Fibroblast of lung (primary cell): ENCODE results near the gene NR1D1. TPM values are rescaled to one million over a fixed set of nuclear protein-coding genes. Genes with fewer than 3 reads are reported as not detected.

Source experiments
- DNase-seq, 2 donors: peaks; one replicate each; pipeline versions ENCODE4 v3.0.0 to v3.0.0-alpha.2; 2010; ENCODE audit warnings: low read depth in 2 of 2
- H2AFZ ChIP-seq: 2 replicates; pipeline ENCODE4 v1.5.1; 2012; ENCODE audit warnings: low read length, control low read depth, inconsistent platforms
- H3K27ac ChIP-seq: 2 replicates; pipeline ENCODE4 v1.5.1; 2011; ENCODE audit warnings: low read length, control low read depth; ENCODE audit not compliant: insufficient read depth
- H3K27me3 ChIP-seq: 2 replicates; pipeline ENCODE4 v1.5.1; 2011; ENCODE audit warnings: mild to moderate bottlenecking, low read length; ENCODE audit not compliant: control insufficient read depth, insufficient read depth
- H3K36me3 ChIP-seq: 2 replicates; pipeline ENCODE4 v1.5.1; 2011; ENCODE audit warnings: low read length; ENCODE audit not compliant: control insufficient read depth, insufficient read depth
- H3K4me1 ChIP-seq: 2 replicates; pipeline ENCODE4 v1.5.1; 2011; ENCODE audit warnings: low read length; ENCODE audit not compliant: control insufficient read depth, insufficient read depth; ENCODE audit errors: extremely low read depth
- H3K4me2 ChIP-seq: 2 replicates; pipeline ENCODE4 v1.5.1; 2011; ENCODE audit warnings: low read length, control low read depth; ENCODE audit not compliant: insufficient read depth; ENCODE audit errors: extremely low read depth
- H3K4me3 ChIP-seq, 4 experiments: fragments of 200-600 bp in 1 of 4; sonication (generic) in 1 of 4; replicated peaks in 1 of 4; 2 replicates each; pipeline ENCODE4 v1.5.1; 2011 to 2016; ENCODE audit warnings: low read length in 4 of 4, low read depth in 3 of 4, mild to moderate bottlenecking in 3 of 4, control low read depth in 2 of 4, inconsistent platforms in 1 of 4, mixed read lengths in 1 of 4; ENCODE audit not compliant: insufficient read depth in 1 of 4; ENCODE audit errors: control extremely low read depth in 1 of 4
- H3K79me2 ChIP-seq: 2 replicates; pipeline ENCODE4 v1.5.1; 2012; ENCODE audit warnings: mild to moderate bottlenecking, low read length, inconsistent platforms; ENCODE audit not compliant: control insufficient read depth, insufficient read depth
- H3K9ac ChIP-seq: 2 replicates; pipeline ENCODE4 v1.5.1; 2011; ENCODE audit warnings: mild to moderate bottlenecking, low read length, control low read depth; ENCODE audit not compliant: insufficient read depth
- H3K9me3 ChIP-seq: 2 replicates; pipeline ENCODE4 v1.5.1; 2012; ENCODE audit warnings: low read depth, low read length; ENCODE audit not compliant: control insufficient read depth, insufficient read depth
- H4K20me1 ChIP-seq: 2 replicates; pipeline ENCODE4 v1.5.1; 2011; ENCODE audit warnings: low read length; ENCODE audit not compliant: control insufficient read depth, insufficient read depth; ENCODE audit errors: extremely low read depth
- CTCF ChIP-seq, 2 donors: IDR thresholded peaks in 1 of 2; conservative IDR thresholded peaks in 1 of 2; 1 replicate in 1 of 2; 2 replicates in 1 of 2; pipeline ENCODE4 v1.5.1; 2011 to 2012; ENCODE audit warnings: low read length in 2 of 2, control low read depth in 1 of 2, inconsistent platforms in 1 of 2, low read depth in 1 of 2, mild to moderate bottlenecking in 1 of 2
- EZH2 ChIP-seq: IDR thresholded peaks from 2 replicates; pipeline ENCODE4 v1.5.1; 2012; ENCODE audit warnings: low read length, control low read depth, mild to moderate bottlenecking; ENCODE audit errors: missing control alignments
- polyA plus RNA-seq, 2 donors: library from polyadenylated mRNA; depleted of rRNA in 1 of 2; stranded (reverse) in 1 of 2; unstranded in 1 of 2; fragments of >200 nt; gene quantifications; 2 replicates each; pipeline ENCODE4 v1.2.1, GENCODE V29; 2011 to 2012; ENCODE audit warnings: missing spikeins in 1 of 2
- total RNA-seq: library from RNA; depleted of rRNA; stranded (reverse); fragments of >200 nt; gene quantifications from 2 replicates; pipeline ENCODE4 v1.2.1, GENCODE V29; 2014

NR1D1 gene
- total and polyA plus RNA-seq, 2 donors (not counting 1 experiment from before 2014, with no cell fraction given) = 3.3 to 5.3 TPM

DNA sequence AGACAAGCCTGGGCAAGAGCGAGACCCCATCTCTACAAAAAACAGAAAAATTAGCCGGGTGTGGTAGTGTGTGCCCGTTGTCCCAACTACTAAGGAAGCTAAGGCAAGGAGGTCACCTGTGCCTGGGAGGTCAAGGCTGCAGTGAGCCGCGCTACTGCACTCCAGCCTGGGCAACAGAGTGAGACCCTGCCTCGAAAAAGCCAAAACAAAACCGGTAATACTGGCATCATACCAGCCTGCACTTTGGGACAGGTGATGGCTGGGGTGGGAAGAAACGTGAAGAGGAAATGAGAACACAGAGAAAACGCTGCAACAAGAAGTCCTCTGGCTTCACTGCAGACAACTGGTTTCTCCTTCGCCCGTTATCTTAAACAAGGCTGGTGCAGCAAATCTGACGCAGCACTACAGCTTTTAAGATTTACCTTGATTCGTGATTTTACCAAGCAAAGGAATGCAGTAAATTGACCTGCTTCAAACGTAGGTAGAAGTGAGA, 39.2 kb upstream of the NR1D1 start:
- Histone ChIP-seq H2AFZ (peak overlapping the region; percentile 69), H3K36me3 (peaks cover 4% of the 10 kb centered on the region), H3K9me3 (no peaks in the 10 kb centered on the region), H3K27me3 (no peaks in the 10 kb centered on the region), H3K4me1 (peaks cover 6% of the 10 kb centered on the region), H3K4me2 (peak overlapping the region; percentile 99), H4K20me1 (no peaks in the 10 kb centered on the region), H3K79me2 (peaks cover 16% of the 10 kb centered on the region), H3K27ac (peak overlapping the region; percentile 94), H3K9ac (peak overlapping the region; percentile 97), H3K4me3 (peak overlapping the region; percentile 65 to 85 (median 82))
- DNase-seq = no peak
- no peak for TF ChIP-seq EZH2
- TF ChIP-seq CTCF (conservative IDR thresholded peaks at IDR 0.05 in 1 of 2, IDR thresholded peaks at IDR 0.05 in 1 of 2; ENCODE audit: low read depth in 1 of 2, low read length in 2 of 2) = no peak

DNA sequence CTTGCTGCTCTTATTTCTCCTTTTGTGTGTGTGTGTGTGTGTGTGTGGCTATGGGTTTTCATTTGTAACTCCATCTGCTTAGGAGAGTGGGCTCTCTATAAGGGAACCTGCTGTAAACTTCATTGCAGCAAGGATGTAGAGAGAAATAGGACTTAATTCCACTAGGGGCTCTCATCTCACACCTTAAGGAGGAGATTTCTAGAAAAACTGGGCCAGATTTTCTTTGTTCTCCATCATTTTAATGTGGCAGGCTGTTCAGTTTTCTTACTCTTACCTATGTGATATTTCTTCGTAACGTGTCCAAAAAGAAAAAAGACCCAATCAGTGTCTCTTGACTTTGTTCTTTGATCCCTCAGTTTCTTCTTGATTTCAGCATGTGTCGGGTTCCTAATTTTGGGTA, 35.4 kb upstream of the NR1D1 start:
- DNase-seq = no peak
- H3K4me3 ChIP-seq = no peak overlapping the region
- H3K27me3 ChIP-seq = no peaks in the 10 kb centered on the region
- peaks cover 17% of the 10 kb centered on the region for H3K36me3 ChIP-seq
- H3K9ac ChIP-seq = no peak overlapping the region
- H4K20me1 ChIP-seq = no peaks in the 10 kb centered on the region
- no peak overlapping the region for H3K27ac ChIP-seq
- H3K4me1 ChIP-seq = peaks cover 7% of the 10 kb centered on the region
- H3K4me2 ChIP-seq = no peak overlapping the region
- no peak for TF ChIP-seq CTCF (conservative IDR thresholded peaks at IDR 0.05 in 1 of 2, IDR thresholded peaks at IDR 0.05 in 1 of 2; ENCODE audit: low read depth in 1 of 2, low read length in 2 of 2)
- no peak for TF ChIP-seq EZH2
- H3K9me3 ChIP-seq = no peaks in the 10 kb centered on the region
- H2AFZ ChIP-seq = no peak overlapping the region
- peaks cover 8% of the 10 kb centered on the region for H3K79me2 ChIP-seq

DNA sequence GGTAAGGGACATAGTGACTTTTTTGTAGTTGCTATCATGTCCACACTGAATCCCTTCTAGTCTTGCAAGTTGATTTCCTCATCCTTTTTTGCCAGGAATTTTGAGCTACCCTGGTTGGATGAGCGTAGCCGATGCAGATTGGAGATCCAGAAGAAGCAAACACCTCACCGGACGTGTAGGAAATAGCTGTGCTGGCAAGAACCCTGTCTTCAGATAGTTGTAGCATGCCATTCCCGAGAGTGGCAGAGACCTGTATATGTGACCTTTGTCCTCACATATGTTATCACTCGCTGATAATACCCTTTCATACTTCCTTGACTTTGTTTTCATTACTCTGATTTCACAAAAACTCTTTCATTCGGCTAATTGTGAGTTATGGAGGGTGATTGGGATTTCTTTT, 33.8 kb upstream of the NR1D1 start:
- Histone ChIP-seq H3K36me3 (peaks cover 24% of the 10 kb centered on the region), H3K9ac (no peak overlapping the region), H3K27me3 (no peaks in the 10 kb centered on the region), H3K4me1 (peaks cover 3% of the 10 kb centered on the region), H3K4me2 (no peak overlapping the region), H2AFZ (no peak overlapping the region), H3K79me2 (peaks cover 12% of the 10 kb centered on the region), H3K9me3 (no peaks in the 10 kb centered on the region), H4K20me1 (no peaks in the 10 kb centered on the region), H3K27ac (no peak overlapping the region), H3K4me3 (no peak overlapping the region)
- TF ChIP-seq EZH2 (no peak), CTCF (conservative IDR thresholded peaks at IDR 0.05 in 1 of 2, IDR thresholded peaks at IDR 0.05 in 1 of 2; ENCODE audit: low read depth in 1 of 2, low read length in 2 of 2) (no peak)
- no peak for DNase-seq
